ENCODE data around the gene HELZ2. TPM values are rescaled to one million over a fixed set of nuclear protein-coding genes. Genes with fewer than 3 reads are reported as not detected.

Gene HELZ2
- total RNA-seq, 1 experiment from 2014 or later: 27.9 TPM

GRCh38 chr20:63549679-63550282, 24.3 kb downstream of the HELZ2 start:
- Histone ChIP-seq H2BK5ac (ENCODE audit: insufficient read length, low read length) (no peak overlapping the region), H3K4ac (ENCODE audit: low read depth, low read length) (no peak overlapping the region), H2AFZ (ENCODE audit: low read length) (no peak overlapping the region), H3T11ph (ENCODE audit: low read length) (no peak overlapping the region), H3K9ac (ENCODE audit: extremely low read depth, insufficient read length, low read length) (no peak overlapping the region), H4K20me1 (ENCODE audit: control insufficient read depth, insufficient read depth, insufficient read length) (peaks cover 3% of the 10 kb centered on the region), H3K18ac (ENCODE audit: insufficient read length, low read depth, low read length) (no peak overlapping the region), H4K8ac (replicated peaks; ENCODE audit: insufficient read length, low read depth, low read length) (no peak overlapping the region), H3K27me3 (ENCODE audit: insufficient read depth, low read length) (no peaks in the 10 kb centered on the region), H3K79me1 (ENCODE audit: insufficient read depth, low read depth, low read length, poor library complexity, severe bottlenecking) (no peaks in the 10 kb centered on the region), H3K23ac (ENCODE audit: insufficient read length, low read depth, low read length) (no peak overlapping the region), H3K4me1 (ENCODE audit: insufficient read depth, low read length) (peaks cover 2% of the 10 kb centered on the region; the same call in 1 of the 2 replicates), H3K79me2 (ENCODE audit: insufficient read depth, low read length) (no peaks in the 10 kb centered on the region), H3K27ac (ENCODE audit: insufficient read length, low read depth, low read length) (no peak overlapping the region), H2BK12ac (ENCODE audit: insufficient read length, low read depth, low read length) (no peak overlapping the region), H3K23me2 (ENCODE audit: insufficient read length, low read depth, low read length, poor library complexity, severe bottlenecking) (peaks cover 9% of the 10 kb centered on the region), H4K5ac (ENCODE audit: insufficient read length, low read depth, low read length) (no peak overlapping the region), H4K91ac (ENCODE audit: insufficient read length, low read depth, low read length) (no peak overlapping the region), H3K9me3 (ENCODE audit: control insufficient read depth, low read depth, low read length) (no peaks in the 10 kb centered on the region), H2BK20ac (ENCODE audit: low read depth, low read length, poor library complexity, severe bottlenecking) (no peak overlapping the region), H2AK5ac (ENCODE audit: insufficient read length, low read length) (no peak overlapping the region), H2BK15ac (ENCODE audit: low read depth, low read length) (no peak overlapping the region), H3K14ac (ENCODE audit: insufficient read depth, low read length) (no peak overlapping the region), H3K56ac (ENCODE audit: insufficient read length, low read depth, low read length) (no peak overlapping the region), H3K4me2 (ENCODE audit: insufficient read depth, insufficient read length, low read length) (no peak overlapping the region), H2BK120ac (ENCODE audit: low read depth, low read length, poor library complexity, severe bottlenecking) (no peak overlapping the region)
- Mint-ChIP-seq H3K9me3 (no peaks in the 10 kb centered on the region), H3K27me3 (ENCODE audit: low read depth) (no peaks in the 10 kb centered on the region; the same call in 1 of the 2 replicates), H3K4me3 (no peak overlapping the region; a peak in 1 of 5 replicates), H3K36me3 (ENCODE audit: insufficient read depth in 1 of 3, low read depth in 3 of 3) (no peaks in the 10 kb centered on the region; a peak in 1 of 7 replicates), H3K4me1 (peaks cover 22 to 40% of the 10 kb centered on the region in 2 experiments), H3K27ac (no peak overlapping the region)
- no peak for TF ChIP-seq CTCF (conservative IDR thresholded peaks at IDR 0.05)
- no CpG with 5 or more reads among the region's 18 CpGs for WGBS (ENCODE audit: extremely low coverage, insufficient read length, low lambda C conversion rate)
- no peak for DNase-seq
